ENCODE data around the gene ATL1.

ATL1 gene

GRCh38 chr14:50607181-50607580 lies 47.2 kb downstream of the ATL1 start:
- H3K4me3 ChIP-seq (ENCODE audit: low read depth, low read length), result no peak overlapping the region
- TF ChIP-seq CTCF (IDR thresholded peaks at IDR 0.05; ENCODE audit: insufficient read depth, low read depth, low read length, missing control alignments), result no peak
- peak; percentile 7 for DNase-seq (ENCODE audit: low read depth)

- no peak for DNase-seq (ENCODE audit: low read depth)
- no peak overlapping the region for H3K4me3 ChIP-seq (ENCODE audit: low read depth, low read length)
- no peak for TF ChIP-seq CTCF (IDR thresholded peaks at IDR 0.05; ENCODE audit: insufficient read depth, low read depth, low read length, missing control alignments)
These were observed 47.8 kb downstream of the ATL1 start for GRCh38 chr14:50607761-50608160.

- TF ChIP-seq CTCF (IDR thresholded peaks at IDR 0.05; ENCODE audit: insufficient read depth, low read depth, low read length, missing control alignments), result no peak
- H3K4me3 ChIP-seq (ENCODE audit: low read depth, low read length), result no peak overlapping the region
- DNase-seq (ENCODE audit: low read depth), result no peak
These were observed 48.4 kb downstream of the ATL1 start for GRCh38 chr14:50608302-50608851.

GRCh38 chr14:50610465-50610864 lies 50.5 kb downstream of the ATL1 start:
- no peak for DNase-seq (ENCODE audit: low read depth)
- no peak for TF ChIP-seq CTCF (IDR thresholded peaks at IDR 0.05; ENCODE audit: insufficient read depth, low read depth, low read length, missing control alignments)
- H3K4me3 ChIP-seq (ENCODE audit: low read depth, low read length), result no peak overlapping the region

- H3K4me3 ChIP-seq (ENCODE audit: low read depth, low read length), result no peak overlapping the region
- TF ChIP-seq CTCF (IDR thresholded peaks at IDR 0.05; ENCODE audit: insufficient read depth, low read depth, low read length, missing control alignments), result no peak
- no peak for DNase-seq (ENCODE audit: low read depth)
These were observed 52.9 kb downstream of the ATL1 start for GRCh38 chr14:50612806-50613205.

- DNase-seq (ENCODE audit: low read depth), result no peak
- TF ChIP-seq CTCF (IDR thresholded peaks at IDR 0.05; ENCODE audit: insufficient read depth, low read depth, low read length, missing control alignments), result no peak
- H3K4me3 ChIP-seq (ENCODE audit: low read depth, low read length), result no peak overlapping the region
These were observed 55.1 kb downstream of the ATL1 start for GRCh38 chr14:50615056-50615455.

- DNase-seq (ENCODE audit: low read depth), result no peak
- no peak for TF ChIP-seq CTCF (IDR thresholded peaks at IDR 0.05; ENCODE audit: insufficient read depth, low read depth, low read length, missing control alignments)
- no peak overlapping the region for H3K4me3 ChIP-seq (ENCODE audit: low read depth, low read length)
These were observed 55.6 kb downstream of the ATL1 start for GRCh38 chr14:50615552-50615951.

Measured in GM12865 (cell line).